Lung (tissue), 12 donors: ENCODE data around the gene EIF2B5. TPM values are rescaled to one million over a fixed set of nuclear protein-coding genes. Genes with fewer than 3 reads are reported as not detected.
"Not testable (repeated sequence)": the region's sequence is repeated elsewhere in the genome, so short reads cannot be mapped to it uniquely, and the experiment has no call there.

Experiments used
- ATAC-seq: fragments of 200-7000 bp; cut with Tn5 transposase; one replicate; pipeline ENCODE4 v1.9.1; 2020; ENCODE audit warnings: moderate number of reproducible peaks; ENCODE audit not compliant: insufficient read depth, low FRiP score
- DNase-seq, 3 donors: peaks; one replicate each; pipeline ENCODE4 v3.0.0-alpha.2; 2013 to 2017
- H3K27ac ChIP-seq, 2 donors: one replicate each; pipeline ENCODE4 v1.5.1; 2013; ENCODE audit warnings: mild to moderate bottlenecking in 2 of 2, moderate library complexity in 2 of 2, control low read depth in 1 of 2, inconsistent platforms in 1 of 2, low read depth in 1 of 2, low read length in 1 of 2
- H3K27me3 ChIP-seq, 3 donors: one replicate each; pipeline ENCODE4 v1.5.1; 2013; ENCODE audit warnings: low read length in 2 of 3; ENCODE audit not compliant: control insufficient read depth in 3 of 3, insufficient read depth in 3 of 3
- H3K36me3 ChIP-seq, 4 donors: one replicate each; pipeline ENCODE4 v1.5.1; 2013; ENCODE audit warnings: low read length in 4 of 4, mild to moderate bottlenecking in 1 of 4, moderate library complexity in 1 of 4; ENCODE audit not compliant: control insufficient read depth in 4 of 4, insufficient read depth in 4 of 4
- H3K4me1 ChIP-seq, 5 donors: one replicate each; pipeline ENCODE4 v1.5.1; 2013; ENCODE audit warnings: low read length in 5 of 5, mild to moderate bottlenecking in 2 of 5, moderate library complexity in 1 of 5; ENCODE audit not compliant: control insufficient read depth in 5 of 5, insufficient read depth in 5 of 5
- H3K4me3 ChIP-seq: one replicate; pipeline ENCODE4 v1.5.1; 2013; ENCODE audit warnings: mild to moderate bottlenecking, control low read depth, moderate library complexity
- H3K9ac ChIP-seq, 2 donors: one replicate each; pipeline ENCODE4 v1.5.1; 2013; ENCODE audit warnings: low read length in 2 of 2, control low read depth in 1 of 2; ENCODE audit not compliant: insufficient read depth in 1 of 2
- H3K9me3 ChIP-seq, 4 donors: one replicate each; pipeline ENCODE4 v1.5.1; 2013; ENCODE audit warnings: low read length in 3 of 4, mild to moderate bottlenecking in 1 of 4, moderate library complexity in 1 of 4; ENCODE audit not compliant: control insufficient read depth in 4 of 4, insufficient read depth in 3 of 4
- WGBS, 2 donors: extraction: QIAGEN DNeasy Blood & Tissue Kit; methylation state at CpG; one replicate each; pipeline ENCODE4 v1.1.7; 2013; 5-methylcytosine and 5-hydroxymethylcytosine counted together
- polyA plus RNA-seq, 2 donors: library from polyadenylated mRNA; stranded (reverse); fragments of 200-250 nt; gene quantifications; one replicate each; pipeline ENCODE4 v1.2.1, GENCODE V29; 2013
- total RNA-seq, 2 donors: library from RNA; depleted of rRNA in 1 of 2; stranded (reverse); fragments of >200 nt in 1 of 2; gene quantifications; one replicate each; pipeline ENCODE4 v1.2.1, GENCODE V29; 2014 to 2021
- TF ChIP-seq, protein P1 (sequence below): IDR thresholded peaks from 2 replicates; pipeline ENCODE4 v1.5.1; 2012; ENCODE audit warnings: mild to moderate bottlenecking; ENCODE audit errors: control extremely low read depth, extremely low read depth
- donor health status: control.
- donor health status: control.
- donor health status: Bipolar disorder and iron deficiency.
- donor health status: healthy.
- donor health status: DM: yes; HTN: yes; CAD: no.

EIF2B5 gene
- total and polyA plus RNA-seq, 4 donors = 32.5 to 43.2 (median 37.8) TPM

DNA sequence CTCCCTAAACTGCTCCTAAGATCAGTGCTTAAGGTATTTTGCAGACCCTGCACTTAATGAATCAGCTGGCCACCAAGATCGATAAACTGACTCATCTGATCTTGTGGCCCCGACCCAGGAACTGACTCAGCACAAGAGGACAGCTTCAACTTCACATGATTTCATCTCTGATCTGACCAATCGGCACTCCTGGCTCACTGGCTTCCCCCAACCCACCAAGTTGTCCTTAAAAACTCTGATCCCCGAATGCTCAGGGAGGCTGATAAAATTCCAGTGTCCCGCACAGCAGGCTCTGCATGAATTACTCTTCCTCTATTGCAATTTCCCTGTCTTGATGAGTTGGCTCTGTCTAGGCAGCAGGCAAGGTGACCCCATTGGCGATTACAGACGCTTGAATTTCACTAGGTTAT, 24.8 kb upstream of the EIF2B5 start:
- Histone ChIP-seq H3K4me1 (no peaks in the 10 kb centered on the region), H3K9me3 (no peaks in the 10 kb centered on the region), H3K27ac (no peak overlapping the region), H3K27me3 (no peaks in the 10 kb centered on the region), H3K9ac (no peak overlapping the region), H3K36me3 (no peaks in the 10 kb centered on the region), H3K4me3 (no peak overlapping the region)
- ATAC-seq (no peak), DNase-seq (no peak)
- TF ChIP-seq, protein P1, sequence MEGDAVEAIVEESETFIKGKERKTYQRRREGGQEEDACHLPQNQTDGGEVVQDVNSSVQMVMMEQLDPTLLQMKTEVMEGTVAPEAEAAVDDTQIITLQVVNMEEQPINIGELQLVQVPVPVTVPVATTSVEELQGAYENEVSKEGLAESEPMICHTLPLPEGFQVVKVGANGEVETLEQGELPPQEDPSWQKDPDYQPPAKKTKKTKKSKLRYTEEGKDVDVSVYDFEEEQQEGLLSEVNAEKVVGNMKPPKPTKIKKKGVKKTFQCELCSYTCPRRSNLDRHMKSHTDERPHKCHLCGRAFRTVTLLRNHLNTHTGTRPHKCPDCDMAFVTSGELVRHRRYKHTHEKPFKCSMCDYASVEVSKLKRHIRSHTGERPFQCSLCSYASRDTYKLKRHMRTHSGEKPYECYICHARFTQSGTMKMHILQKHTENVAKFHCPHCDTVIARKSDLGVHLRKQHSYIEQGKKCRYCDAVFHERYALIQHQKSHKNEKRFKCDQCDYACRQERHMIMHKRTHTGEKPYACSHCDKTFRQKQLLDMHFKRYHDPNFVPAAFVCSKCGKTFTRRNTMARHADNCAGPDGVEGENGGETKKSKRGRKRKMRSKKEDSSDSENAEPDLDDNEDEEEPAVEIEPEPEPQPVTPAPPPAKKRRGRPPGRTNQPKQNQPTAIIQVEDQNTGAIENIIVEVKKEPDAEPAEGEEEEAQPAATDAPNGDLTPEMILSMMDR = no peak
- 58 to 66% methylated on average over 7 of the region's 7 CpGs for WGBS, 2 donors

DNA sequence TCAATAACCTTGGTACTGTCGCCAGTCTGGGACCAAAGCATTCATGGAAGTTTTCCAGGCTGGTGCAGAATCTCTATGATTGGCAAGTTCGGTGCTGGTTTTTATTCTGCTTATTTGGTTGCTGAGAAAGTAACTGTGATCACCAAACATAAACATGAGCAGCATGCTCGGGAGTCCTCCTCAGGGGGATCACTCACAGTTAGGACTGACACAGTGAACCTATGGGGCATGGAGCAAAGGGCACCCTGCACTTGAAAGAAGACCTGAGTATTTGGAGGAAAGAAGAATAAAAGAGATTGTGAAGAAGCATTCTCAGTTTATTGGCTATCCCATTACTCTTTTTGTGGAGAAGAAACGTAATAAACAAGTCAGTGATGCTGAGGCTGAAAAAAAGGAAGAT, 19.1 kb upstream of the EIF2B5 start:
- no peaks in the 10 kb centered on the region for H3K27me3 ChIP-seq
- H3K9me3 ChIP-seq = no peaks in the 10 kb centered on the region
- H3K9ac ChIP-seq = no peak overlapping the region
- no peaks in the 10 kb centered on the region for H3K36me3 ChIP-seq
- no peak overlapping the region for H3K4me3 ChIP-seq
- no peak for DNase-seq
- WGBS, 2 donors = 85% methylated on average over 4 of the region's 4 CpGs
- no peak for ATAC-seq
- no peak overlapping the region for H3K27ac ChIP-seq
- H3K4me1 ChIP-seq = no peaks in the 10 kb centered on the region
- TF ChIP-seq, protein P1 = no peak

DNA sequence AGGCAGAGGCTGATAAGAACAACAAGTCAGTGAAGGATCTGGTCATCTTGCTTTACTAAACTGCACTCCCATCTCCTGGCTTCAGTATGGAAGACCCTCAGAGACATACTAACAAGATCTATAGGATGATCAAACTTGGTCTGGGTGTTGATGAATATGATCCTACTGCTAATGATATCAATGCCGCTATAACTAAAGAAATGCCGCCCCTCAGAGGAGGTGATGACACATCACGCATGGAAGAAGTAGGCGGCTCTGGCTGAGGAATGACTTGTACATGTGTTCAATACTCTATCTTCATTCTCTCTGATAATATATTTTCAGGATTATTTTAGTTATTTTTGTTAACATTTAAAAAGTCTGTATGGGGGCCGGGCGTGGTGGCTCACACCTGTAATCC, 17.5 kb upstream of the EIF2B5 start:
- Histone ChIP-seq H3K9ac (no peak overlapping the region), H3K4me3 (no peak overlapping the region), H3K27ac (no peak overlapping the region), H3K9me3 (no peaks in the 10 kb centered on the region), H3K4me1 (no peaks in the 10 kb centered on the region), H3K36me3 (no peaks in the 10 kb centered on the region), H3K27me3 (no peaks in the 10 kb centered on the region)
- TF ChIP-seq, protein P1 = no peak
- WGBS, 2 donors = 94 to 95% methylated on average over 6 of the region's 6 CpGs
- ATAC-seq (no peak), DNase-seq (no peak)

DNA sequence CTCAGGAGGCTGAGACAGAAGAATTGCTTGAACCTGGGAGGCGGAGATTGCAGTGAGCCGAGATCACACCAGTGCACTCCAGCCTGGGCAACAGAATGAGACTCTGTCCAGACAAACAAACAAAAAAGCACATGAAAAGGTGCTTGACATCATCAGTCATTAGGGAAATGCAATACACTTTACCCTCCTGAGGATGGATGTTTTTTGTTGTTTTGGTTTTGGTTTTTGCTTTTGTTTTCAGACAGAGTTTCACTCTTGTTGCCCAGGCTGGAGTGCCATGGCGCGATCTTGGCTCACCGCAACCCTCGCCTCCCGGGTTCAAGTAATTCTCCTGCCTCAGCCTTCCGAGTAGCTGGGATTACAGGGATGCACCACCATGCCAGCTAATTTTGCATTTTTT, 14.1 kb upstream of the EIF2B5 start:
- H3K27me3 ChIP-seq, H3K4me1 ChIP-seq, ATAC-seq, DNase-seq, H3K27ac ChIP-seq, H3K4me3 ChIP-seq, H3K9me3 ChIP-seq, H3K36me3 ChIP-seq, H3K9ac ChIP-seq: not testable (repeated sequence)
- 95 to 96% methylated on average over 8 of the region's 8 CpGs for WGBS, 2 donors
